Lower leg skin (tissue), 3 donors: ENCODE results near the gene GDPD5.

ENCODE experiments used
- POLR2A ChIP-seq, 2 donors: fragments of 450-650 bp; IDR thresholded peaks; one replicate each; pipeline ENCODE4 v1.6.1; 2016 to 2017; ENCODE audit warnings: antibody characterized with exemption in 2 of 2, mild to moderate bottlenecking in 1 of 2, moderate library complexity in 1 of 2
- TF ChIP-seq, protein P1 (sequence below), 3 donors: fragments of 450-650 bp; IDR thresholded peaks; one replicate each; pipeline ENCODE4 v1.5.1; 2016; ENCODE audit warnings: antibody characterized with exemption in 3 of 3, mild to moderate bottlenecking in 3 of 3, moderate library complexity in 2 of 3

DNA sequence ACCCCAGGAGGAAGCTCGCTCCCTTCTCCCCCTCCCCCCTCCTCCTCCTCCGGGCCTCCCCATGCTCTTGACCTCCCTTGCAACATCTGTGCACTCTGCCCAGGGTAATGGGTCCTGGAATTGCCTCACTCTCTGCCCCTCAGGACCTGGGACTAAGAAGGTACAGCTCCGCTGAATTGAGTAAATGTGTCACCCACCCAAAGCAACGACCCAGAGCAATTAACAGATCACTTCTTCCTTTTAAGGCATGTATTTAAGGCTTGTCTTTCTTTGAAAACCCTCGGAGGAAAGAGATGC is 15.1 kb downstream of the GDPD5 start:
- TF ChIP-seq, protein P1, sequence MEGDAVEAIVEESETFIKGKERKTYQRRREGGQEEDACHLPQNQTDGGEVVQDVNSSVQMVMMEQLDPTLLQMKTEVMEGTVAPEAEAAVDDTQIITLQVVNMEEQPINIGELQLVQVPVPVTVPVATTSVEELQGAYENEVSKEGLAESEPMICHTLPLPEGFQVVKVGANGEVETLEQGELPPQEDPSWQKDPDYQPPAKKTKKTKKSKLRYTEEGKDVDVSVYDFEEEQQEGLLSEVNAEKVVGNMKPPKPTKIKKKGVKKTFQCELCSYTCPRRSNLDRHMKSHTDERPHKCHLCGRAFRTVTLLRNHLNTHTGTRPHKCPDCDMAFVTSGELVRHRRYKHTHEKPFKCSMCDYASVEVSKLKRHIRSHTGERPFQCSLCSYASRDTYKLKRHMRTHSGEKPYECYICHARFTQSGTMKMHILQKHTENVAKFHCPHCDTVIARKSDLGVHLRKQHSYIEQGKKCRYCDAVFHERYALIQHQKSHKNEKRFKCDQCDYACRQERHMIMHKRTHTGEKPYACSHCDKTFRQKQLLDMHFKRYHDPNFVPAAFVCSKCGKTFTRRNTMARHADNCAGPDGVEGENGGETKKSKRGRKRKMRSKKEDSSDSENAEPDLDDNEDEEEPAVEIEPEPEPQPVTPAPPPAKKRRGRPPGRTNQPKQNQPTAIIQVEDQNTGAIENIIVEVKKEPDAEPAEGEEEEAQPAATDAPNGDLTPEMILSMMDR (IDR thresholded peaks at IDR 0.05), result no peak
- no peak for TF ChIP-seq POLR2A (IDR thresholded peaks at IDR 0.05)
